HepG2 (cell line): Measurements from ENCODE around the gene PIP5K1C. TPM values are rescaled to one million over a fixed set of nuclear protein-coding genes. Genes with fewer than 3 reads are reported as not detected.
A peak's percentile ranks its signal among the peaks of the same experiment; 100 is the strongest.

Experiments used
- ATAC-seq: fragments of 200-7000 bp; cut with Tn5 transposase; 3 replicates; pipeline ENCODE4 v1.9.1; 2020; ENCODE audit warnings: mild to moderate bottlenecking, moderate library complexity
- BruUV-seq: library from RNA; stranded (reverse); fragments of 400-500 nt; replicated peaks from 2 replicates; lab custom pipeline; 2021; lab: Mats Ljungman, UMichigan
- CTCF ChIA-PET: fragments of 300-600 bp; formaldehyde crosslinking; extraction: SDS; loops from one replicate; lab custom pipeline; 2021; ENCODE audit warnings: low total read pairs, inconsistent platforms, low intra/inter-chr PET ratio; lab: Yijun Ruan, JAX
- POLR2A ChIA-PET: fragments of 350-600 bp; sonication (Branson Sonifier 250); formaldehyde crosslinking; loops from one replicate; lab custom pipeline; 2020; ENCODE audit warnings: antibody characterized with exemption, inconsistent platforms; lab: Yijun Ruan, JAX
- DNase-seq: peaks from one replicate; pipeline ENCODE4 v3.0.0-alpha.2; 2015; ENCODE audit warnings: low spot score
- FAIRE-seq: peaks from 3 replicates; lab custom pipeline; 2011; peaks lifted over from hg19 to GRCh38; lab: Jason Lieb, UNC
- H2AFZ ChIP-seq: one replicate; pipeline ENCODE4 v1.6.1; 2011; ENCODE audit warnings: low read length, inconsistent platforms
- H3K27ac ChIP-seq: fragments of 300-600 bp; 3 replicates; pipeline ENCODE4 v1.8.0; 2011; ENCODE audit warnings: mixed run types, mild to moderate bottlenecking, mixed read lengths, low read length, inconsistent platforms; ENCODE audit not compliant: insufficient read depth; ENCODE audit errors: extremely low read length
- H3K27me3 ChIP-seq, 2 experiments: fragments of 200-600 bp in 1 of 2; 2 replicates in 1 of 2; 3 replicates in 1 of 2; pipeline versions ENCODE4 v1.6.0 to v1.8.0; 2011; ENCODE audit warnings: low read length in 2 of 2, mild to moderate bottlenecking in 2 of 2, moderate library complexity in 2 of 2, inconsistent platforms in 1 of 2; ENCODE audit not compliant: insufficient read depth in 2 of 2, control insufficient read depth in 1 of 2
- H3K36me3 ChIP-seq, 2 experiments: fragments of 200-600 bp in 1 of 2; replicated peaks in 1 of 2; 2 replicates in 1 of 2; 3 replicates in 1 of 2; pipeline versions ENCODE4 v1.5.1 to v1.8.0; 2011; ENCODE audit warnings: low read length in 2 of 2, inconsistent platforms in 1 of 2; ENCODE audit not compliant: insufficient read depth in 2 of 2, control insufficient read depth in 1 of 2
- H3K4me1 ChIP-seq: 2 replicates; pipeline ENCODE4 v1.5.1; 2012; ENCODE audit warnings: low read length, inconsistent platforms; ENCODE audit not compliant: insufficient read depth
- H3K4me2 ChIP-seq: 2 replicates; pipeline ENCODE4 v1.6.0; 2011; ENCODE audit warnings: low read depth, low read length, inconsistent platforms
- H3K4me3 ChIP-seq, 3 experiments: fragments of 200-600 bp in 1 of 3; sonication (generic), shearing (Covaris generic) in 1 of 3; replicated peaks in 1 of 3; 2 replicates each; pipeline ENCODE4 v1.5.1; 2011 to 2016; ENCODE audit warnings: low read length in 3 of 3, inconsistent platforms in 2 of 3, low read depth in 2 of 3, mild to moderate bottlenecking in 2 of 3, control low read depth in 1 of 3, mixed read lengths in 1 of 3; ENCODE audit not compliant: insufficient read depth in 1 of 3
- H3K79me2 ChIP-seq: one replicate; pipeline ENCODE4 v1.6.1; 2011; ENCODE audit warnings: low read length, inconsistent platforms; ENCODE audit not compliant: insufficient read depth
- H3K9ac ChIP-seq: 2 replicates; pipeline ENCODE4 v1.6.0; 2011; ENCODE audit warnings: mild to moderate bottlenecking, low read depth, low read length, inconsistent platforms; ENCODE audit not compliant: insufficient read depth
- H3K9me3 ChIP-seq: 2 replicates; pipeline ENCODE4 v1.5.1; 2012; ENCODE audit warnings: mild to moderate bottlenecking, low read length
- H4K20me1 ChIP-seq: 2 replicates; pipeline ENCODE4 v1.6.0; 2011; ENCODE audit warnings: inconsistent platforms, mild to moderate bottlenecking, low read length, moderate library complexity; ENCODE audit not compliant: insufficient read depth
- AGO2 ChIP-seq: fragments of 200-400 bp; formaldehyde crosslinking; optimal IDR thresholded peaks from 2 replicates; pipeline ENCODE3; 2017; ENCODE audit warnings: mild to moderate bottlenecking, low read depth, low read length, moderate library complexity
- GPBP1L1 ChIP-seq: sonication (generic); formaldehyde crosslinking; IDR thresholded peaks from 2 replicates; pipeline ENCODE4 v1.5.0; 2020; ENCODE audit warnings: mild to moderate bottlenecking, missing genetic modification reagents
- SNAPC5 ChIP-seq: sonication (generic); formaldehyde crosslinking; IDR thresholded peaks from 2 replicates; pipeline ENCODE4 v1.8.1; 2023; ENCODE audit warnings: mild to moderate bottlenecking, missing genetic modification reagents, borderline replicate concordance
- SRSF1 ChIP-seq: fragments of 200-400 bp; formaldehyde crosslinking; optimal IDR thresholded peaks from 2 replicates; pipeline ENCODE3; 2017; ENCODE audit warnings: mild to moderate bottlenecking, low read depth, low read length, moderate library complexity
- ZNF329 ChIP-seq: sonication (generic); formaldehyde crosslinking; IDR thresholded peaks from 2 replicates; pipeline ENCODE4 v1.9.0; 2021; ENCODE audit warnings: low read depth, mild to moderate bottlenecking, missing genetic modification reagents
- WGBS: methylation state at CpG from one replicate; pipeline ENCODE4 v1.1.6; 2017; ENCODE audit warnings: low lambda C conversion rate; 5-methylcytosine and 5-hydroxymethylcytosine counted together
- in situ Hi-C: cut with HindIII; loops from 2 replicates; pipeline ENCODE4 v1.10.0; 2017; ENCODE audit warnings: low pct_unique_long_range_greater_than_20kb; ENCODE audit not compliant: extremely low pct_ligation_motif_present
- intact Hi-C: fragments of 100-400 bp; cut with micrococcal nuclease; formaldehyde crosslinking; loops from one replicate; pipeline ENCODE4 v1.10.0; 2022; ENCODE audit not compliant: unreplicated experiment
- polyA plus RNA-seq, 8 experiments: library from polyadenylated mRNA; depleted of rRNA in 3 of 8; stranded (reverse) in 7 of 8; unstranded in 1 of 8; fragments of >200 nt; fragmentation: Illumina TruSeq in 4 of 8; extraction: Trizol in 4 of 8; gene quantifications; 2 replicates each; pipeline versions ENCODE4 v1.2.1 to v1.2.3, GENCODE V29; 2011 to 2016; ENCODE audit warnings: low read depth in 4 of 8, missing spikeins in 1 of 8, mixed read lengths in 1 of 8; ENCODE audit not compliant: insufficient read depth in 1 of 8
- total RNA-seq, 5 experiments: library from RNA; depleted of rRNA; stranded (reverse); fragments of >200 nt; fragmentation: Illumina TruSeq; extraction: Trizol; gene quantifications; 2 replicates each; pipeline ENCODE4 v1.2.3, GENCODE V29; 2016; ENCODE audit warnings: low read depth in 1 of 5

PIP5K1C gene
- total and polyA plus RNA-seq, 2 of the 13 experiments (the other 11 are each of a cell fraction or from before 2014, with no cell fraction given): 3.6 to 4.3 TPM

GRCh38 chr19:3620817-3621547 is 79.3 kb downstream of the PIP5K1C start (continued):
- TF ChIP-seq GPBP1L1 (CRISPR knock-in tag): no peak

- intact Hi-C loops: no loop called here
- CTCF ChIA-PET: no interaction called here
These were observed 80.0 kb downstream of the PIP5K1C start for GRCh38 chr19:3620145-3620816.

More at GRCh38 chr19:3620145-3620816, 80.0 kb downstream of the PIP5K1C start:
- WGBS: 98% methylated on average over 9 of the region's 19 CpGs
- ATAC-seq (no peak), DNase-seq (no peak), FAIRE-seq (no peak)
- Histone ChIP-seq H3K4me2 (no peak overlapping the region), H3K9ac (no peak overlapping the region), H3K27me3 (no peaks in the 10 kb centered on the region), H3K4me1 (peaks cover 10% of the 10 kb centered on the region), H4K20me1 (no peaks in the 10 kb centered on the region), H3K9me3 (no peaks in the 10 kb centered on the region), H3K27ac (no peak overlapping the region), H2AFZ (no peak overlapping the region), H3K36me3 (peaks cover 5 to 6% of the 10 kb centered on the region in 2 experiments; a peak in 2 of 5 replicates), H3K79me2 (peaks cover 7% of the 10 kb centered on the region), H3K4me3 (no peak overlapping the region)
- POLR2A ChIA-PET: no interaction called here
- BruUV-seq: no TSS peak
- TF ChIP-seq AGO2 (peak; percentile 78), SRSF1 (no peak), ZNF329 (CRISPR knock-in tag) (peak; percentile 95), SNAPC5 (CRISPR knock-in tag) (no peak)
- in situ Hi-C loops: no loop called here
